Tibial nerve (tissue), 4 donors: Measurements from ENCODE around the gene MAP1B. TPM values are rescaled to one million over a fixed set of nuclear protein-coding genes. Genes with fewer than 3 reads are reported as not detected.

Source experiments
- DNase-seq, 2 donors: peaks; one replicate each; pipeline ENCODE4 v3.0.0-alpha.2; 2019; ENCODE audit warnings: low spot score in 2 of 2
- H3K27ac ChIP-seq, 4 donors: fragments of 200-600 bp; sonication (generic) in 3 of 4; one replicate each; pipeline ENCODE4 v1.5.1; 2017 to 2019; ENCODE audit warnings: mild to moderate bottlenecking in 1 of 4
- H3K27me3 ChIP-seq, 2 donors: fragments of 200-600 bp; sonication (generic) in 1 of 2; one replicate each; pipeline versions ENCODE4 v1.5.1 to v1.6.0; 2017 to 2019
- H3K36me3 ChIP-seq, 3 donors: fragments of 200-600 bp; sonication (generic); one replicate each; pipeline ENCODE4 v1.5.1; 2018 to 2019
- H3K4me1 ChIP-seq, 4 donors: fragments of 200-600 bp; sonication (generic) in 3 of 4; one replicate each; pipeline ENCODE4 v1.5.1; 2017 to 2019
- H3K4me3 ChIP-seq, 4 donors: fragments of 200-600 bp; sonication (generic) in 3 of 4; one replicate each; pipeline ENCODE4 v1.5.1; 2017 to 2019; ENCODE audit warnings: mild to moderate bottlenecking in 1 of 4, moderate library complexity in 1 of 4
- H3K9me3 ChIP-seq, 4 donors: fragments of 200-600 bp; sonication (generic) in 3 of 4; one replicate each; pipeline ENCODE4 v1.5.1; 2017 to 2019
- EP300 ChIP-seq, 2 donors: sonication (generic); formaldehyde crosslinking; IDR thresholded peaks; one replicate each; pipeline ENCODE4 v1.6.1; 2017; ENCODE audit warnings: antibody characterized with exemption in 2 of 2, mild to moderate bottlenecking in 1 of 2
- POLR2A ChIP-seq, 2 donors: fragments of 450-650 bp; IDR thresholded peaks; one replicate each; pipeline ENCODE4 v1.6.1; 2017; ENCODE audit warnings: antibody characterized with exemption in 2 of 2, mild to moderate bottlenecking in 2 of 2, moderate library complexity in 2 of 2
- WGBS, 2 donors: methylation state at CpG; one replicate each; pipeline ENCODE4 v1.1.5; 2018; 5-methylcytosine and 5-hydroxymethylcytosine counted together
- total RNA-seq, 4 donors: library from RNA; depleted of rRNA; stranded (reverse); fragments of >200 nt; gene quantifications; one replicate each; pipeline ENCODE4 v1.1.0, GENCODE V29; 2016
- TF ChIP-seq, protein P1 (sequence below), 5 experiments: fragments of 200-600 bp in 3 of 5; fragments of 450-650 bp in 2 of 5; sonication (generic) in 3 of 5; IDR thresholded peaks; one replicate each; pipeline ENCODE4 v1.5.1; 2016 to 2019; ENCODE audit warnings: antibody characterized with exemption in 5 of 5, mild to moderate bottlenecking in 3 of 5, moderate library complexity in 2 of 5

MAP1B gene
- total RNA-seq, 4 donors from 2014 or later: 223 to 587 (median 472) TPM

DNA sequence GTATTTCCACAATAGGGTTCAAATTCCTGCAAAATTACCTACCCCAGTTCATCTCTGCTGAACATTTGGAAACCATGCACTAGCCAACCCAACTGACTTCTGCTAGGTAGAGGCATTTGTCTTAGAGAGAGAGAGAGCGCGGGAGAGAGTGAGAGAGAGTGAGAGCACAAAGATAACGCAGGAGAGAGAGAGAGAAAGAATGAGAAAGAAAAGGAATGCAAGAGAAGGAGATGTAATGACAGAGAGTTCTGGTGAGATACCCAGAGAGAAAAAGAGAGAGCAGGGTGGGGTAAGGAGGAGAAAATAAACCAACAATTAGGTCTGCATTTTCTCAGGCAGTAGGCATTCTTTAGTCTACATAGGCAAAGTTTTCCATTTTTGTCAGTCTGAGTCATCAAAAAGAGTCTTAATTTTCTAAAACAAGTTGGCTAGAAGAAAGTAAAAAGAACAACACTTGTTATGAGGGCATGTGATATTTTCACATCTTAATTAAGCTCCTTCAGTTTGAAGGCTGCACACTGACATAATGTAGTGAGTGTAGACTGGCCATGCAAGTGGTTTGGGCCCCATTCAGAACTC is 98.2 kb downstream of the MAP1B start:
- Histone ChIP-seq H3K27ac (peak overlapping the region in 1 of 4 donors; percentile 45), H3K27me3 (no peaks in the 10 kb centered on the region), H3K36me3 (peaks cover 0 to 57% (median 0%) of the 10 kb centered on the region in 3 donors), H3K9me3 (no peaks in the 10 kb centered on the region), H3K4me3 (no peak overlapping the region), H3K4me1 (peaks cover 0 to 27% (median under 1%) of the 10 kb centered on the region in 4 donors)
- TF ChIP-seq POLR2A (IDR thresholded peaks at IDR 0.05) (no peak), EP300 (IDR thresholded peaks at IDR 0.05) (no peak)
- TF ChIP-seq, protein P1, sequence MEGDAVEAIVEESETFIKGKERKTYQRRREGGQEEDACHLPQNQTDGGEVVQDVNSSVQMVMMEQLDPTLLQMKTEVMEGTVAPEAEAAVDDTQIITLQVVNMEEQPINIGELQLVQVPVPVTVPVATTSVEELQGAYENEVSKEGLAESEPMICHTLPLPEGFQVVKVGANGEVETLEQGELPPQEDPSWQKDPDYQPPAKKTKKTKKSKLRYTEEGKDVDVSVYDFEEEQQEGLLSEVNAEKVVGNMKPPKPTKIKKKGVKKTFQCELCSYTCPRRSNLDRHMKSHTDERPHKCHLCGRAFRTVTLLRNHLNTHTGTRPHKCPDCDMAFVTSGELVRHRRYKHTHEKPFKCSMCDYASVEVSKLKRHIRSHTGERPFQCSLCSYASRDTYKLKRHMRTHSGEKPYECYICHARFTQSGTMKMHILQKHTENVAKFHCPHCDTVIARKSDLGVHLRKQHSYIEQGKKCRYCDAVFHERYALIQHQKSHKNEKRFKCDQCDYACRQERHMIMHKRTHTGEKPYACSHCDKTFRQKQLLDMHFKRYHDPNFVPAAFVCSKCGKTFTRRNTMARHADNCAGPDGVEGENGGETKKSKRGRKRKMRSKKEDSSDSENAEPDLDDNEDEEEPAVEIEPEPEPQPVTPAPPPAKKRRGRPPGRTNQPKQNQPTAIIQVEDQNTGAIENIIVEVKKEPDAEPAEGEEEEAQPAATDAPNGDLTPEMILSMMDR (IDR thresholded peaks at IDR 0.05): no peak
- 90 to 96% methylated on average over 3 of the region's 3 CpGs for WGBS, 2 donors
- no peak for DNase-seq

DNA sequence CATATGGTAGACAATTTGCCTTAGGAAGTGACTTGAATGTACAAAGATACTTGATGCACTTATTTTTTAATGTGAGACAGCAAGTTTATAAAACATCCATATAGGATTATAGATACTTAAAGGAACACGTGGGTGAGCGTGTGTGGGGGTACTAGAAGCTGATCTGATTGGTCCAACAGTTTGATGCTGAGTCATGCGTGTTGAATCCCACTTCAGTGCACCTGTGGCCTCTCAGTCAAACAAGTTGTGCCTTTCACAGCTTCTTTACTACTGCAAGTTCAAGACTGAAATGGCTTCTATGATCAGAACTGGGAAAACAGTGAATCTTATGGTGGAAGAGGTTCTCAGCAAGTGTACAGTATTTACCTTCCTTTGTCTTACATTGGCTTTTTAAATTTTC is 98.9 kb downstream of the MAP1B start:
- 78 to 82% methylated on average over 3 of the region's 3 CpGs for WGBS, 2 donors
- Histone ChIP-seq H3K27ac (peak overlapping the region in 1 of 4 donors; percentile 45), H3K4me1 (peaks cover 0 to 33% (median 3%) of the 10 kb centered on the region in 4 donors), H3K4me3 (no peak overlapping the region), H3K27me3 (no peaks in the 10 kb centered on the region), H3K36me3 (peaks cover 0 to 51% (median 0%) of the 10 kb centered on the region in 3 donors), H3K9me3 (no peaks in the 10 kb centered on the region)
- TF ChIP-seq EP300 (IDR thresholded peaks at IDR 0.05): no peak
- TF ChIP-seq, protein P1 (IDR thresholded peaks at IDR 0.05): no peak
- TF ChIP-seq POLR2A (IDR thresholded peaks at IDR 0.05): no peak
- no peak for DNase-seq

DNA sequence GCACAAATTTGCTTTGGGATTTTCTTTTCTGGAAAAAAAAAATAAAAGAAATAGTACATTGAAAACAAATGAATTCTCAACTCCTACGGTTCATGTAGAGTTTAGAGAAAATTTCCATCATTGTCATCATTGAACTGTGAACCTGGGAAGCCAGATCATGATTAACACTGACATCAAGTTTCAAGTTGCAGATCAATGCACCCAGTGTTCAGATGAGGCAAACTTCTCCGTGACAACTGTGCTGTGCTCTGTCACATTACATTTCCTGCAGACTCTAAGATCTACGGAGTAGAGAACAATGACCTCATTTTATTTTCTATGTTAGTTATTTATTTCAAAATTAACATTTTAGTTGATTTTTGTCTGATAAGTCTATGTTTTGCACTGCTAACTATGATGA is 99.7 kb downstream of the MAP1B start:
- TF ChIP-seq, protein P1 (IDR thresholded peaks at IDR 0.05): no peak
- no peak for TF ChIP-seq POLR2A (IDR thresholded peaks at IDR 0.05)
- TF ChIP-seq EP300 (IDR thresholded peaks at IDR 0.05): no peak
- H3K4me1 ChIP-seq: peaks cover 0 to 35% (median 3%) of the 10 kb centered on the region in 4 donors
- DNase-seq: no peak
- H3K36me3 ChIP-seq: peaks cover 0 to 51% (median 0%) of the 10 kb centered on the region in 3 donors
- no peak overlapping the region for H3K4me3 ChIP-seq
- peak overlapping the region in 1 of 4 donors; percentile 30 for H3K27ac ChIP-seq
- H3K9me3 ChIP-seq: no peaks in the 10 kb centered on the region
- H3K27me3 ChIP-seq: no peaks in the 10 kb centered on the region
- WGBS, 2 donors: 41 to 50% methylated on average over 3 of the region's 3 CpGs

DNA sequence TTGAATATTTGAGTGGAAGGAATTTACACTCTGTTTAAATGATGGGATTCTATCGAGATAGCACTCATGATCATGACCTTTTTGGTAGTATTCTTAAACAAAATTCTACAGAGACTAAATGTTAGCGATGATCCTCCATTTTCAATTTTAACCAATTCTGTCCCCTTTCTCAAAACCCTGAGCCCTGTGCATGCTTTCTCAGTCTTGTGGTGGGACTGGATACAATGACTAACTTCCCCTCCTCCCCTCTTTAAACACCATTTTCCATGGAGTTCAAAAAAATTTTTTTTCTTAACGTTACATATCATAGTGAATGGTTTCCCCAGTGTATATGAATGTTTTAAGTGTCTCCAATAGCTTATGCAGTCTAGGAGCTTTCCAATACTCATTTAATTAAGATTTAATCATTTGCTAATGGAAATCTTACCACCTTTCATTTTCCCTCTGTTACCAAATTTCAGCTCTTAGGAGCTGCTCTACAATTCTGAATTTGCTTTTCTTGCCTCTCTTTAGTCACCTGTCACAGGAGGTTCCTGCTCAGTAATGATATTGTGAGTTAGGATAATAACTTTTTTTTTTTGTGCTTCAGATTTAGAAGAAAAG is 101.2 kb downstream of the MAP1B start:
- TF ChIP-seq, protein P1 (IDR thresholded peaks at IDR 0.05): no peak
- TF ChIP-seq EP300 (IDR thresholded peaks at IDR 0.05) (no peak), POLR2A (IDR thresholded peaks at IDR 0.05) (no peak)
- WGBS, 2 donors: 71 to 79% methylated on average over 3 of the region's 3 CpGs
- Histone ChIP-seq H3K27ac (peak overlapping the region in 2 of 4 donors; percentile 11 to 13), H3K4me3 (no peak overlapping the region), H3K36me3 (peaks cover 0 to 37% (median 0%) of the 10 kb centered on the region in 3 donors), H3K9me3 (no peaks in the 10 kb centered on the region), H3K27me3 (no peaks in the 10 kb centered on the region), H3K4me1 (peaks cover 0 to 32% (median 3%) of the 10 kb centered on the region in 4 donors)
- no peak for DNase-seq
